ENCODE data around the gene KNSTRN.

- TF ChIP-seq POLR2A (IDR thresholded peaks at IDR 0.05) (no peak), CTCF (IDR thresholded peaks at IDR 0.05) (no peak), POLR2AphosphoS5 (IDR thresholded peaks at IDR 0.05) (no peak), EP300 (IDR thresholded peaks at IDR 0.05) (no peak)
Observed at GRCh38 chr15:40363611-40364010, 18.9 kb upstream of the KNSTRN start.
